GM23338 (cell line): ENCODE results near the gene SLC22A3. TPM values are rescaled to one million over a fixed set of nuclear protein-coding genes. Genes with fewer than 3 reads are reported as not detected.

Experiments used
- ATAC-seq: fragments of 200-7000 bp; cut with Tn5 transposase; 3 replicates; pipeline ENCODE4 v1.9.1; 2020
- DNase-seq: peaks from one replicate; pipeline ENCODE4 v3.0.0-alpha.2; 2015; ENCODE audit warnings: low spot score
- H2AFZ ChIP-seq: fragments of 200-600 bp; sonication (generic); 2 replicates; pipeline ENCODE4 v1.8.0; 2016; ENCODE audit warnings: antibody characterized with exemption, mild to moderate bottlenecking, moderate library complexity
- H3F3A ChIP-seq: fragments of 200-600 bp; sonication (generic); replicated peaks from 2 replicates; pipeline ENCODE4 v1.8.0; 2017; ENCODE audit warnings: antibody characterized with exemption, mixed run types, low read depth
- H3K27ac ChIP-seq: fragments of 200-600 bp; sonication (generic); 2 replicates; pipeline ENCODE4 v1.6.1; 2016; ENCODE audit warnings: low read depth
- H3K27me3 ChIP-seq: fragments of 200-600 bp; sonication (generic); 2 replicates; pipeline ENCODE4 v1.8.0; 2016; ENCODE audit warnings: mild to moderate bottlenecking, mixed run types, moderate library complexity; ENCODE audit not compliant: insufficient read depth
- H3K36me3 ChIP-seq: fragments of 200-600 bp; sonication (generic); 2 replicates; pipeline ENCODE4 v1.8.0; 2016; ENCODE audit warnings: mild to moderate bottlenecking; ENCODE audit not compliant: insufficient read depth
- H3K4me1 ChIP-seq: fragments of 200-600 bp; sonication (generic); 2 replicates; pipeline ENCODE4 v1.8.0; 2016; ENCODE audit warnings: mild to moderate bottlenecking, moderate library complexity; ENCODE audit not compliant: insufficient read depth
- H3K4me2 ChIP-seq: fragments of 200-600 bp; sonication (generic); 2 replicates; pipeline ENCODE4 v1.7.1; 2017; ENCODE audit warnings: mixed run types
- H3K4me3 ChIP-seq: fragments of 200-600 bp; sonication (generic); 2 replicates; pipeline ENCODE4 v1.6.1; 2016; ENCODE audit warnings: mixed run types
- H3K79me2 ChIP-seq: fragments of 200-600 bp; sonication (generic); replicated peaks from 2 replicates; pipeline ENCODE4 v1.8.0; 2017; ENCODE audit warnings: mild to moderate bottlenecking; ENCODE audit not compliant: insufficient read depth
- H3K9me2 ChIP-seq: fragments of 200-600 bp; sonication (generic); 2 replicates; pipeline ENCODE4 v1.8.0; 2017; ENCODE audit not compliant: insufficient read depth
- H4K20me1 ChIP-seq: fragments of 200-600 bp; sonication (generic); replicated peaks from 2 replicates; pipeline ENCODE4 v1.8.0; 2017; ENCODE audit warnings: mild to moderate bottlenecking; ENCODE audit not compliant: insufficient read depth
- H3K27ac Mint-ChIP-seq: 2 replicates; pipeline ENCODE4 v1.8.0; 2020; ENCODE audit warnings: inconsistent platforms, mild to moderate bottlenecking, moderate library complexity, mixed read lengths
- H3K27me3 Mint-ChIP-seq: 3 replicates; pipeline ENCODE4 v1.8.0; 2022; ENCODE audit warnings: low read depth, mild to moderate bottlenecking, moderate library complexity, mixed read lengths, inconsistent platforms; ENCODE audit not compliant: insufficient read depth, poor library complexity
- H3K36me3 Mint-ChIP-seq: 3 replicates; pipeline ENCODE4 v1.8.0; 2021; ENCODE audit warnings: low read depth, mild to moderate bottlenecking, inconsistent platforms, moderate library complexity, mixed read lengths
- H3K4me1 Mint-ChIP-seq: 3 replicates; pipeline ENCODE4 v1.8.0; 2020; ENCODE audit warnings: mild to moderate bottlenecking, inconsistent platforms, mixed read lengths
- H3K4me3 Mint-ChIP-seq: 3 replicates; pipeline ENCODE4 v1.8.0; 2021; ENCODE audit warnings: moderate library complexity, mild to moderate bottlenecking, inconsistent platforms, mixed read lengths
- H3K9me3 Mint-ChIP-seq: 3 replicates; pipeline ENCODE4 v1.8.0; 2020; ENCODE audit warnings: moderate library complexity, mild to moderate bottlenecking, inconsistent platforms, mixed read lengths
- CTCF ChIP-seq, 2 experiments: fragments of 200-600 bp in 1 of 2; sonication (generic) in 1 of 2; conservative IDR thresholded peaks; 2 replicates each; pipeline versions ENCODE4 v1.5.1 to v1.6.1; 2016 to 2017; ENCODE audit warnings: antibody characterized with exemption in 2 of 2, low read depth in 2 of 2, mild to moderate bottlenecking in 2 of 2, moderate library complexity in 1 of 2
- ETS1 ChIP-seq: IDR thresholded peaks from 2 replicates; pipeline ENCODE4 v1.6.1; 2016; ENCODE audit warnings: antibody characterized with exemption
- EZH2phosphoT487 ChIP-seq: fragments of 200-600 bp; sonication (generic); IDR thresholded peaks from one replicate; pipeline ENCODE4 v1.8.1; 2018; ENCODE audit warnings: antibody characterized with exemption; ENCODE audit not compliant: unreplicated experiment
- JUNB ChIP-seq: IDR thresholded peaks from one replicate; pipeline ENCODE4 v1.6.1; 2016; ENCODE audit warnings: antibody characterized with exemption; ENCODE audit not compliant: unreplicated experiment
- NANOG ChIP-seq: IDR thresholded peaks from 2 replicates; pipeline ENCODE4 v1.6.1; 2016; ENCODE audit warnings: antibody characterized with exemption, borderline replicate concordance
- POLR2AphosphoS5 ChIP-seq: IDR thresholded peaks from 2 replicates; pipeline ENCODE4 v1.6.1; 2016; ENCODE audit warnings: antibody characterized with exemption, low read depth
- REST ChIP-seq: IDR thresholded peaks from one replicate; pipeline ENCODE4 v1.6.1; 2018; ENCODE audit warnings: antibody characterized with exemption; ENCODE audit not compliant: unreplicated experiment
- STAT1 ChIP-seq: IDR thresholded peaks from one replicate; pipeline ENCODE4 v1.6.1; 2016; ENCODE audit warnings: antibody characterized with exemption; ENCODE audit not compliant: unreplicated experiment
- ZNF331 ChIP-seq: fragments of 250-450 bp; sonication (Bioruptor Pico); IDR thresholded peaks from 2 replicates; pipeline ENCODE4 v1.5.0; 2020; ENCODE audit warnings: low read depth, mild to moderate bottlenecking, moderate library complexity
- polyA plus RNA-seq: library from polyadenylated mRNA; unstranded; fragments of >200 nt; fragmentation: Nextera tagmentation; extraction: Ambion mirVana; gene quantifications from 2 replicates; pipeline ENCODE4 v1.2.1, GENCODE V29; 2016
- total RNA-seq: library from RNA; depleted of rRNA; stranded (reverse); fragments of >200 nt; shearing (Covaris generic); gene quantifications from 2 replicates; pipeline ENCODE4 v1.2.3, GENCODE V29; 2014

SLC22A3 gene
- total and polyA plus RNA-seq, 2 experiments from 2014 or later = 0.78 to 3.2 TPM

- ATAC-seq = no peak
- peaks cover 5% of the 10 kb centered on the region for H3K4me1 ChIP-seq
- Mint-ChIP-seq H3K4me3 (no peak overlapping the region), H3K4me1 (peaks cover 6% of the 10 kb centered on the region; the same call in 2 of the 3 replicates), H3K27me3 (no peaks in the 10 kb centered on the region), H3K27ac (no peak overlapping the region), H3K36me3 (no peaks in the 10 kb centered on the region), H3K9me3 (no peaks in the 10 kb centered on the region; the same call in 2 of the 3 replicates)
- no peak overlapping the region for H3K4me3 ChIP-seq
- no peaks in the 10 kb centered on the region for H3K36me3 ChIP-seq
- no peaks in the 10 kb centered on the region for H3F3A ChIP-seq
- H3K9me2 ChIP-seq = no peaks in the 10 kb centered on the region
- DNase-seq = no peak
- no peak overlapping the region for H2AFZ ChIP-seq
- no peaks in the 10 kb centered on the region for H4K20me1 ChIP-seq
- H3K27ac ChIP-seq = no peak overlapping the region
- no peaks in the 10 kb centered on the region for H3K27me3 ChIP-seq
- TF ChIP-seq POLR2AphosphoS5 (no peak), EZH2phosphoT487 (no peak), STAT1 (no peak), CTCF (conservative IDR thresholded peaks at IDR 0.05; ENCODE audit: low read depth in 2 of 2) (no peak), ZNF331 (CRISPR knock-in tag) (no peak), REST (no peak), JUNB (no peak), ETS1 (no peak), NANOG (no peak)
- no peak overlapping the region for H3K4me2 ChIP-seq
- no peaks in the 10 kb centered on the region for H3K79me2 ChIP-seq
These were observed 76.1 kb downstream of the SLC22A3 start for GRCh38 chr6:160424256-160424655.

GRCh38 chr6:160426136-160426535 is 78.0 kb downstream of the SLC22A3 start:
- H3K4me3 Mint-ChIP-seq = no peak overlapping the region
- TF ChIP-seq STAT1 = no peak
- no peaks in the 10 kb centered on the region for H3K27me3 Mint-ChIP-seq
- Histone ChIP-seq H2AFZ (no peak overlapping the region), H3F3A (no peaks in the 10 kb centered on the region), H3K27ac (no peak overlapping the region), H3K9me2 (no peaks in the 10 kb centered on the region), H3K4me1 (peaks cover 14% of the 10 kb centered on the region), H3K4me3 (no peak overlapping the region), H3K79me2 (no peaks in the 10 kb centered on the region), H4K20me1 (no peaks in the 10 kb centered on the region), H3K36me3 (no peaks in the 10 kb centered on the region), H3K27me3 (no peaks in the 10 kb centered on the region), H3K4me2 (no peak overlapping the region)
- DNase-seq (no peak), ATAC-seq (no peak)
- no peaks in the 10 kb centered on the region for H3K36me3 Mint-ChIP-seq
- peaks cover 20% of the 10 kb centered on the region for H3K4me1 Mint-ChIP-seq
- H3K27ac Mint-ChIP-seq = no peak overlapping the region
- no peaks in the 10 kb centered on the region; the same call in 2 of the 3 replicates for H3K9me3 Mint-ChIP-seq
